NCI-H2171 (cell line): ENCODE measurements around the gene CTTN.
"Not testable (repeated sequence)": the region's sequence is repeated elsewhere in the genome, so short reads cannot be mapped to it uniquely, and the experiment has no call there.

Source experiments
- DNase-seq: peaks from one replicate; lab custom pipeline; 2025; lab: John Stamatoyannopoulos, UW

CTTN gene

DNA sequence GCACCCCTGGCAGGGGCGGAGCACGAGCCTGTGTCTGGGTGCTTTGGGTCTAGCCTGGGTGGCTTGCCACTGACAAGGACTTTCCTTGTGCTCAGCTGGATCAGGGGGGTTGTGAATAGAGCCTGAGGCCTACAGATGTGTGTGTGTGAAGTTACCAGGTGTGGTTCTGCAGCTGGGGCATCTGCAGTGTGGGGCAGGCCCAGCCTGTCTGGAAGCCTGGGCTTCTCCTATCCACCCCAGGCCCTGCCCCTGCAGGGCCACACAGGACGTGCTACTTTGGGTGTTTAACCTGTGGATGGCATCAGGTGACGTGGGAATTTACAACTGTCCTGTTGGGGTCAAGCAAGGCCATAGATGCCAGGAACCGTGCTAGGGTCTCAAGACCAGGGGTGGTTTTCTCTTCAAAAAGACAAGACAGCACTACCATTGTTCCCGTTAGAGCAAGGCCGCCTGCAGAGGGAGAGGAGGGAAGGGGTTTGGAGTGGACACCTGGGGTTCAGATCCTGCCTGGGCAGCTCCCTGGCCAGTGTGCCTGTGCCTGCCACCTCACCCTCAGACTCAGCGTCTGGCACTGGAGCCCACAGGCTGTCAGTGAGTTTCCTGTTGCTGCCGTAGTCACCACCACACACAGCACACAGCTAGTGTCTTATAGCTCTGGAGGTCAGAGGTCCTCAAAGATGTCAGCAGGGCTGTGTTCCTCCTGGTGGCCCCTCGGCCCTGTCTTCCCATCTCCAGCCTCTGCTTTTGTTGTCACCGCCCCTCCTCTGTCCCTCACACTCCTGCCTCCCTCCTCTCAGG is 31.6 kb downstream of the CTTN start:
- DNase-seq = no peak

DNA sequence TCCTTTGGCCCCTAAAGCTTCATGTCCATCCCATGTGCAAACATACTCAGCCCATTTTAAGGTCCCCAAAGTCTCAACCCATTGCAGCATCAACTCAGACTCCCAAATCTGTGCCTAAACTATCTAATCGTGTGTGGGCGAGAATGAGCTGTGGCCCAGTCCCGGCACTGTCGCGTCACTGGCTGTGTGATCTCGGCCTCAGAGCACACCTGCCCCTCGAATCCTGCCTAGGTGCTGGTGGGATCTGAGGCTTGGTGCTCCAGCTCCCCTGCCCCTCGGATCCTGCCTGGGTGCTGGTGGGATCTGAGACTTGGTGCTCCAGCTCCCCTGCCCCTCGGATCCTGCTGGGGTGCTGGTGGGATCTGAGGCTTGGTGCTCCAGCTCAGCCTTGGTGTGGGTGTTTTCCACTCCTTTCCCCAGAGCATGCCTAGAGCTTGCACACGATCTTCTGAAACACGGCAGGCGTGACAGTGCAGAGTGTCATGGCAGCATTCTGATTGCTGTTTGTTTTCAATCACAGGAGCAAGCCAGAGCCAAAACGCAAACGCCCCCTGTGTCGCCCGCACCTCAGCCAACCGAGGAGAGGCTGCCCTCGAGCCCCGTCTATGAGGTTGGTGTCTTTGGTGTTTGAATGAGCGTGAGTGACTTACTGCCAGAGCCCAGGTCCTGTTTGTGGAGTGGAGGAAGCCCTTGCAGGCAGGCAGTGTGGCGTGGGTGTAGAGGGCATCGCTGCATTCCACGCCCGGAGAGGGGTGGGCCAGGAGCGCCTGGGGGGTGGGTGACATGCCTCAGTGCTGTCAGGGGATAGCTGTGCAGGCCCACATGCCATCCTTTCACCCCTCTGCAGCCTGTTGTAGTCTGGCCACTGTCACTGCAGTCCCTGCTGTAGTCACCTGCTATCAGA is 32.6 kb downstream of the CTTN start:
- no peak for DNase-seq

DNA sequence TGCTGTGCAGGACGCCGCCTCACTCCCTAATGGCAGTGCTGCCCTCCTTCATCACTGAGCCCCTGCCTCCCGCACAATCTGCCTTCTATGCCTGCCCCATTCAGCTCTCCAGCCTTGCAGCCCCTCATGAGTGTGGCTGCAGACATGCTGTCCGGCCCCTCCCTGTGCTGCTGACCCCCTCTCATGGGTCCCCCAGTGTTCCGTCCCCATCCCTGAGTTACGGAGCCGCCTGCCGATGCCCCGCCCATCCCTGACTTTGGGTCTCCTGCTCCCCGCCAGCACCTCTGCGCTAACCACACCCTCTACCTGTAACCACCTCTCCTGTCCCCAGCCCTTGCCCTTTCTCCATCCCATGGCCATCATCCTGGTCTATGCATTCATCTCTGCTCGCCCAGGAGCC is 33.3 kb downstream of the CTTN start:
- no peak for DNase-seq

DNA sequence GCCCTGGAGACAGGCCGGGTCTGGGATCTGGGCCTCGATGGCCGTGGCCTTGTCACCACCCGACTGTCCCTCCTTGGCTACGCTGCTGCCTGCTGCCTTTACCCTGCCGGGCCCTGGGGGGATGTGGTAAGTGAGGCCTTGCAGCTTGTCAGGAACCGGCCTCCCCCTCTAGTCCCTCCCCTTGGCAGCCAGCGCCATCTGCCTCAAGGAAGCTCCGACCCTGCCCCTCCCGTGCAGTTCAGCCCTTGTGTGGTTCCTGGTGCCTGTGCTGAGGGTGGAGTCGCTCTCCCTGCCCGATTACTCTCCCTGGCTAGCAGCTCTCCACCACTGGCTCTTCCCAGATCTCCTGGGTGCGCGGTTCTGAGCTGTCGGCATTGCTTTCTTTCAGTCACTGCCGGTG is 33.7 kb downstream of the CTTN start:
- DNase-seq = no peak

DNA sequence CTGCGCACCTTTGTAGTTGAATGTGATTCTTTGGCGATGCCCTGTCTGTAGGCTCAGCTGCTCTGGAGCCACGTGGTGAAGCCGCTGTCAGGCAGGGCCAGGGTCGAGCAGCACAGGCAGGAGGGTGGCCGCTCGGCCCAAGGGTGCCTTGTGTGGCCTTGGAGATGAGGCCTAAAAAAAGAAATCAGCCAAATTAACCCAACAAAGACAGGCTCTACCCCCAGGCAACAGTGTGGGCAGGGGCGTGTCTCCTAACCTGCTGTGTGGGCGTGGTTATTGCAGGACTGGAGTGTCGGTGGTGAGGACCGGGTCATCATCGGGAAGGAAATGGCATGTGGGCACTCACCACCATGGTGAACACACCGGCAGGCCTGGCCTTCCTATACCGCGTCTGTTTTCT is 34.3 kb downstream of the CTTN start:
- DNase-seq = no peak

DNA sequence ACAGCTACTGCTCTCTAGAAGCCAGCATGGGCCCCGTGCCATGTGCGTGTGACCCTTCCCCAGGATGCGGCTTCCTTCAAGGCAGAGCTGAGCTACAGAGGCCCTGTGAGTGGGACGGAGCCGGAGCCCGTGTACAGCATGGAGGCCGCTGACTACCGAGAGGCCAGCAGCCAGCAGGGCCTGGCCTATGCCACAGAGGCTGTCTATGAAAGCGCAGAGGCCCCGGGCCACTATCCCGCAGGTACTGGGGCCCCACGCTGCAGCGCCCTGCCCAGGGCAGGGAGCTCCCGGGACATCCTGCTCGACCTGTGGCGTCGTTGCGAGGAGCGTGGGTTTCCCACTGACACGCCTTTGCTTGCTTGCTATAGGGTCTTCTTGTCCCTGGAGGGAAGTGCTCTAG is 34.7 kb downstream of the CTTN start:
- no peak for DNase-seq

DNA sequence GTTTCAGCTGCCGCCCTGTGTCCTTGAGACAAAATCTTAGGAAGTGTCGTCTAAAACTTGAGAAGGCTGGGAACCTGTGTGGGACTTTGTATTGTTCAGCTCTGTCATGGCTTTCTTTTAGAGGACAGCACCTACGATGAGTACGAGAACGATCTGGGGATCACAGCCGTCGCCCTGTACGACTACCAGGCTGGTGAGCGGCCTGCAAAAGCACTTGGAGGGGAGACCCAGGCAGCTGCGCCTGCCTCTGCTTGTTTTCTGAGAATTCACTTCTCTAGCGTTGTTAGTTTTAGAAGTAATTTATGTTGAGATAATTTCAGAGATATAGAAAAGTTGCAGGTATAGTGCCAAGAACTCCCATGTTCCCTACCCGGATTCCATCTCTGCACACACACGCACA is 35.2 kb downstream of the CTTN start:
- DNase-seq = no peak

DNA sequence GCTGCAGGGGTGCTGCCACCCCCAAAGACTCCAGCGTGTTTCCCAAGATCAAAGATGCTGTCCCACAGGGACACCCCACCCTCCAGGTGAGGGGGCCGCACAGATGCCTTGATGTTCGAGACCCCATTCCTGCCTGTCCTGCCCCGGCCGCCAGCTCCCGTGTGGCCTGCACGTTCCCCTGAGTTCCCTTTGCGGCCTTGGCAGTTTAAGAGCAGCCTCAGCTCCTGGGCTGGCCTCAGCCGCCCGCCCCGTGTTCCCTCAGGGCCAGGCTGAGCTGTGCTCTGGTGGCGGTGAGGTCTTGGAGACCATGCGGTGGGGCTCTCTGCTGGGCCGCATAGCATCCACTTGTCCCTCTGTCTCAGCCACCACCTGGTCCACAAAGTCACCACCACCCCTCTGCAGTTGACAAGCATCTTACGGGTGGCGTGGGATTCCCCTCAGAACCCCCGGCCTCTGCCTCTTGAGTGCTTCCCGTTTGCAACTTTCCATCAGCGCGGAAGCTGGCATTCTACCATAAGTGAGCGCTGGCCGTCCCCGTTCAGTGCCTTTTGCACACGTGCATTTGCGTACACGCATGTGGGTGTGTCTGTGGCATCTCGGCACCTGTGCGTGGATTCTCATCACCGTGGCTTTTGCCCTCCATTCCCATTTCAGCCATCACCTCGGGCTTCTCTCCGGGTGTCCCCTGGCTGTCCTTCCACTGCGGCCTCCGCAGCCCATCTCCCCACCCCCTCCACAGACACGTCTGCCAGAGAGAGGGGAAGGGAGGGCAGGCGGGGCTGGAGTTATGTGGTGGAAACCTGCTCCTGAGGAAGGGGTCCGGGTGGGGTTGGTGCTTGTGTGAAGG is 35.9 kb downstream of the CTTN start:
- no peak for DNase-seq

DNA sequence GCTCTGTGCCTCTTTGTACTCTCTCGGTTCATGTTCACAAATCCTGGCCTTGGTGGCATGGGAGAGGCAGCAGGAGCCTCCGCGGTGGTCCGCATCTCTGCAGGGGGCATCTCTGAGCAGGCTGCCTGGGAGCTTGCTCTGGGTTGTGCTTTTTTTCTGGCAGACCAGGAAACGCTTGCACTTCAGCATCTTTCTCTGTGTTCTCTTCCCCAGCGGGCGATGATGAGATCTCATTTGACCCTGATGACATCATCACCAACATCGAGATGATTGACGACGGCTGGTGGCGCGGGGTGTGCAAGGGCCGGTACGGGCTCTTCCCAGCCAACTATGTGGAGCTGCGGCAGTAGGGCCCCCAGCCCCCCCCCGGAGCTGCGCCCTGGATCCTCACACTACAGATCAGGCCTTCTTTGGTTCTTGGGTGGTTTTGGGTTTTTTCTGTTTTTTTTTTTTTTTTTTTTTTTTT is 36.5 kb downstream of the CTTN start:
- no peak for DNase-seq

DNA sequence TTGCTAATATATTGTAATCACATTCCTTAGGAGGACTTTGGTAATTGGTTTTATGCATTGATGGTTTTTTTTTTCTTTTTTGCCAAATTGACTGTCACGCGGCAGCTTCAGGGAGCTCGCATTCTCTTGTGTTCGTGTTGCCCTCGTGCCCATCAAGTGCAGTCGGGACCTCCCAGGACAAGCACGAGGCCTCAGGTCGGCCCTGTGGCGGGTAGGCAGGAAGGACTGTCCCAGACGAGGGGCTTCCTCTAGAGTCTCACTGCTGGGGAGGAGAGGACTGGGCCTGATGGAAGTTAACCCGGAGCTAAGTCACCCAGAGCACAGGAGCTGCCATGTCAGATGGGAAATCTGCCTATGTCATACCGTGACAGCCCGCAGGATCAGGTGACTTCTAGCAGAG is 37.0 kb downstream of the CTTN start:
- DNase-seq = no peak

DNA sequence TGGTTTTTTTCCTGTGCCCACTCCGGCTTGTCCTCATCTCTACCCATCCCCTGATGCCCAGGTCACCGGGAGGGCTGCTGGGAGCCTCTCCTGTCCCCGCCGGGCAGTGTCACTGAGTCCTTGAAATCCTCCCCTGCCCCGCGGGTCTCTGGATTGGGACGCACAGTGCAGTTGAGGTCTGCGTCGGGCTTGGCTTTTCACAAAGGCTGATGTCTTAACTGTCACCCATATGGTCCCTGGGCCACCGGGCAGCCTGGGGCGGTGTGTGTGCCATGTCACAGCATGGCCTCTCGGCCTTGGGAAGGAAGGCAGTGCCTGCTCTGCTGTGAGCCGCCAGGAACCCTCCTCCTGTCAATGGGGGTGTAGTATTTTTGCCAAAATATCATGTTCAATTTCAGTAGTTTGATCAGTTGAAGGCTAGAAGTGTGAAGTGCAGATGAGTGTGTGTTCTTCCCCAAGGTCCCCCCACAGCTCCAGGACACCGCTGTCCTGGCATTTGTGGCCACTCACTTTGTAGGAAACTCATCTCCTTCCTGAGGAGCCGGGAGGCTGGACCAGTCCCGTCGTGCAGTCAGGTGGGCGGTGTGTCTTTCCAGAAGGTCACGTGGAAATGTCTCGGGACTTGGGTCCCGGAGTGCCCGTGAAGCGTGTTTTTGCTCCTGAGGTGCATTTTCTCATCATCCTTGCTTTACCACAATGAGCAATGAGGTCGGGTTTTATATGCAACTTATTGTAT is 37.6 kb downstream of the CTTN start:
- DNase-seq = no peak

DNA sequence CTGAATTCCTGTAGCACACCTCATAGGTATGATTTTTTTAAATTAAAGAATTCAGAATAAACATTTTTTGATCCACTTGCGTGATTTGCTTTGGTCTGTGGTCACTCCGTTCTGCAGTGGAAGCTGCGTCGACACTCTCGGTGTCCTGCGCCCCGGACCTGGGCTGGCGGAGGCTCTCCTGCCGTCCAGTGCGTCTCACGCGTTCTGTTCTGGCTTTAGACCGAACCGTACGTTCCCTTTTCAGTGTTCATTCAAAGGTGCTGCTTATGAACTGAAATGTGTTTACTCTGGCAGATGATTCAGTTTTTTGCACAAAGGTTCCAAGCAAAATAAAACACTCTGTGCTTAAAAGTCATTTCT is 38.2 kb downstream of the CTTN start:
- DNase-seq = no peak

DNA sequence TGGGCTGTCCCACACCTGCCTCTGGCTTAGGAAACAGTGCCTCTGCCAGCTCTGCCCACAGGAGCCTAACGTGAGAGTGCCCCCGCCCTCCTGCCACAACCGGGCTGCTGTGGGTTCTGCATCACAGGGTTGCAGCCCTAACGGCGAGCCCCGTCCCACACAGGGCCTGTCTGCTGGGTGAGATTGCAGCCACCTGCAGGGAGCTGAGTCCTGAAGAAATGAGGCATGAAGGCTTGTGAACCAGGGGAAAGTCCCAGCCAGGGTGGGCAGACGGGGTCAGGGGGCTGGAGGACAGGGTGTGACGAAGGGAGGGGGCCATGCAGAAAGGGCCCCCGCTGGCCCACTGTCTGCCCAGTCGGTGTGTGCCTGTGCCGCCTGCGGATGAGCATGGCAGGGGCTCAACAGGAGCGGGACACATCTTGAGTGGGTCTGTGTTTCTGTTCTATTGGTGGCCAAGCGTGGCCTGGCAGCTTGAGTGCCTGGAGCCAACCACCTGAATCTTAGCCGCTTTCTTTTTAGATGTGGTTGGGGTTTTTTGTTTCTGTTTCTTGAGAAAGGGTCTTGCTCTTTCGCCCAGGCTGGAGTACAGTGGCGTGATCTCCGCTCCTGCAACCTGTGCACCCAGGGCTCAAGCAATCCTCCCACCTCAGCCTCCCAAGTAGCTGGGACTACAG is 38.9 kb downstream of the CTTN start:
- DNase-seq = no peak

DNA sequence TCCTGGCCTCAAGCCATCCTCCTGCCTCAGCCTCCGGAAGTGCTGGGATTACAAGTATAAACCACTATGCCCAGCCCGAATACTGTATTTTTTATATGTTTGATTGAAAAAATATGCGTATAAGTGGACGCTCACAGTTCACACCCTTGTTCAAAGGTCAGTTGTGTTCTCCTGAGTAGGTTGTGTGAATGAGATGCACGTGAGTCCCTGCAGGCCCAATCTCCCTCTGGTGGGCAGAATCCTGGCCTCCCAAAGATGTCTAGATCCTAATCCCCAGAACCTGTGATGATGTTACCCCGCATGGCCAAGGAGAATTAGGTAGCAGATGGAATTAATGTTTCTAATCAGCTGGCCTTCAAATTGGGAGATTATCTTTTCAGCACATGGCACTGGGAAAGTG is 41.9 kb downstream of the CTTN start:
- DNase-seq = no peak

DNA sequence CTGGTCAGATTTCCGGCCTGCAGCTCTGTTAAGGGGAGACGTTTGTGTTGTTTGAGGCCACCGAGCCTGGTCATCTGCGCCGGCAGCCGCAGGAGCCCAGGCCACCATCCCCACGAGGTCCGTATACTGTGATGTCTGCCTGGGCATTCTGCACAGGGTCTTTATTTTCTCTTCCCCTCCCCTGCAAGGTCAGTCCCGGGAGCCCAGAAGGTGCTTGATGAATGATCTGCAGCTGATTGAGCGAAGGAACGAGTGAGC is 45.4 kb downstream of the CTTN start:
- no peak for DNase-seq

DNA sequence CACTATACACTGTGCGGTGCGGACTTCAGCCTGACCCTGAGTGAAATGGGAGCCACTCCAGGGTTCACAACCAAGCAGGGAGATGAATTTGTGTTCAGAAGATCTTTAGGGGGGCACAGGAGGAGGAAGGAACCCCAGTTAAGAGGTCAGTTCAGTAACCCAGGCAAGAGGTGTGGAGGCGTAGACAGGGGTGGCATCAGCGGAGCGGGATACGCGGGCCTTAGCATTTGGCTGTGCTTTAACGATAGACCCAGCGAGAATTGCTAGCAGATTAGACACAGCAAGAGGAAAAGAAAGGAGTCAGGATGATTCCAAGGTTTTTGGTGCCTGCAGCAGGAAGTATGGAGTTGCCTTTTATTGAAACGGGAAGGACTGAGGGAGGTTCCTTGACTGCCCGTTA is 46.8 kb downstream of the CTTN start:
- DNase-seq = no peak

DNA sequence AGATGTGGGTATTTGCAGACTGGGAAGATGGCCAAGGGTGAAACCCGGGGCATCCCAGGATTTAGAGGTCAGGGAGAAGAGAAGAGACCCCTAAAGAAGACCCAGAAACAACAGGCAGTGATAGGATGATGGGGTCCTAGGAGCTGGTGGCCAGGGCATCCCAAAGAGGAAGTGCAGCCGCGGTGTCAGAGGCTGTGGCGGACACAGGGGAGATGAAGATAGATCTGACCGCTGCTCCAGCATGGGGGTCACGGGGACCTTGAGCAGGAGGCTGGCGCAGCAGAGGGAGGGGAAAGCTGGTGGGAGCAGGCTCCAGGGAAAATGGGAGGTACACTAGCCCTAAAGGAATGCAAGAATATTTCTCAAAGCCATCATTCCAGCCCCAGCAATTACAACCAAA is 47.3 kb downstream of the CTTN start:
- no peak for DNase-seq

DNA sequence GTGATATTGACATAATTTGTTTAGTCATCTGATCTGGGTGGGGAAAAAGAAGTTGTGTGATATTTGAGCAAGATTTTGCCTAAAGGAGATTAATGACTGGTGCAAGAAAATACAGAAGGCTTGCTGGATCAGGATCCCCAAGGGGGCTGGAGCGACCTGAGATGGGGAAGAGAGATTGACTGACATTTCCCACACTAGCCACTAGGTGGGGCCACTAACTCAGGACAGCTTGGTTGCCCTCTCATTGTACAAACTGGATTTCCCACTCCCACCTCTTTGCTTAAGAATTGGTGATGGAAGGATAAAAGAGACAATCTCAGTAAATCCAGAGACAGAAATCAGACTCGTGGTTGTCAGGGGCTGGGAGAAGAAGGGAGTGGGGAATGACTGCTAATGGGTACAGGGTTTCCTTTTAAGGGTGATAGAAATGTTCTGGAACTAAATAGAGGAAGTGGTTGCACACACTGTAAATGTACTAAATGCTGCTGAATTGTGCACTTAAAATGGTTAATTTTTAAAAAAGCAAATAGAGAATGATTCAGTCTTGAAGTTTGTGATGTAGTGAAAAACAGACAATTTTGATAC is 50.7 kb downstream of the CTTN start:
- DNase-seq = no peak

DNA sequence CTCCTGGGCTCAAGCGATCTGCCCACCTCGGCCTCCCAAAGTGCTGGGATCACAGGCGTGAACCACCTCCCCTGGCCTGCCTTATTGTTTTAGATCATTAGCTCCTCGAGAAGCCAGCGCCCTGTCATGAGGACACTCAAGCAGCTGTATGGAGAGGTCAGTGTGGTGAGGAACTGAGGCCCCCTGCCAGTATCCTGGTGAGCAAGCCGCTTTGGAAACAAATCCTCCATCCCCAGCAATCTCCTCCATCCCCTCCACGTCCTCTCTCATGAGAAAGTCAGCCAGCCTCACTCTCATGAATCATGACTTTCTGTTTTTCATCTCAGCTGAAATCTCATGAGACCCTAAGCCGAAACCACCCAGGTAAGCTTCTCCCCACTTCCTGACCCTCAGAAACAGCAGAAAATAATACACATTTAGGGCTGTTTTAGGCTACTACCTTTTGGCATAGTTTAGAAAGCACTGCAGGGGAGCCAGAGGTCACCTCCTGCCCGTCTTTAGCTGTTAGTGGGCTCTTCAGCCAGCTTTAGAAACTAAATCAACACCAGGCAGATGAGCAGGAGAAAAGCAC is 56.0 kb downstream of the CTTN start:
- DNase-seq = no peak

DNA sequence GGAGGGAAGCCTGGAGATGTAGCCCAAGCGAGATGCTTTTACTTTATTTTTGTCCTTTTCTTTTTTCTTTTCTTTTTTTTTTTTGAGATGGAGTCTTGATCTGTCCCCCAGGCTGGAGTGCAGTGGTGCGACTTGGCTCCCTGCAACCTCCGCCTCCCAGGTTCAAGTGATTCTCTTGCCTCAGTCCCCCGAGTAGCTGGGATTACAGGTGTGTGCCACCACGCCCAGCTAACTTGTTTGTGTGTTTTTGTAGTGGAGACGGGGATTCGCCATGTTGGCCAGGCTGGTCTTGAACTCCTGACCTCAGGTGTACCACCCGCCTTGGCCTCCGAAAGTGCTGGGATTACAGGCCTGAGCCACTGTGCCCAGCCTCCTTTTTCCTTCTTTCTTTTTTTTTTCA is 56.5 kb downstream of the CTTN start:
- DNase-seq = not testable (repeated sequence)

DNA sequence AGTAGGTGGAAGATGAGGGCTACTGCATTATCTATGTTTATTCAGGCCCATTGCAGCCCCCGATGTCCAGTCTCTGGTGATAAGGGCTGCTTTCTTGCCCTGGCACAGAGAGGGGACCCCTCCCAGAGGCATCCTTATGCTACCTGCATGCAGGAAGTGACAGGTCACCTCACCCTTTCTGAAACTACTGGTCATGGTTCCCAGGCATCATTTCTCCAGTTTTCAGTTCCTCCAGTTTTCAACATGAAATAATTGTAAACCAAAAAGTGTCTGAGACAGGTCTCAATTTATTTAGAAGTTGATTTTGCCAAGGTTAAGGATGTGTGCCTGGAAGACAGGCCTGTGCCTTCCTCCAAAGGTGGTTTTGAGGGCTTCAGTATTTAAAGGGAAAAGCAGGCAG is 57.0 kb downstream of the CTTN start:
- DNase-seq = no peak
